Stimulated activated CD4-positive, alpha-beta T cell treated with anti-CD3 and anti-CD28 coated beads, Interleukin-2, amount 100 ng/mL, for 24 hours (primary cell): ENCODE data around the gene TIMM44.
A peak's percentile ranks its signal among the peaks of the same experiment; 100 is the strongest.
"Not testable (repeated sequence)": the region's sequence is repeated elsewhere in the genome, so short reads cannot be mapped to it uniquely, and the experiment has no call there.

Source experiments
- DNase-seq, 2 donors: peaks; one replicate each; pipeline ENCODE4 v3.0.0-alpha.2; 2020

TIMM44 gene

GRCh38 chr19:7897292-7897691, 46.2 kb downstream of the TIMM44 start:
- DNase-seq: no peak

- no peak for DNase-seq
Observed at GRCh38 chr19:7895565-7895964, 47.9 kb downstream of the TIMM44 start.

GRCh38 chr19:7894612-7895309, 48.7 kb downstream of the TIMM44 start:
- DNase-seq: no peak

- DNase-seq: not testable (repeated sequence)
Observed at GRCh38 chr19:7893362-7894101, 49.9 kb downstream of the TIMM44 start.

GRCh38 chr19:7888826-7889217, 54.6 kb downstream of the TIMM44 start:
- no peak for DNase-seq

- peak; percentile 46 to 72 for DNase-seq
Observed at GRCh38 chr19:7888145-7888825, 55.2 kb downstream of the TIMM44 start, which contains the start of gene LRRC8E. Gene LRRC8E, plus strand, starts transcription at chr19:7888510. Its CDS starts 7,094 bp downstream, at chr19:7895604.

- no peak for DNase-seq
Observed at GRCh38 chr19:7887408-7888144, 55.9 kb downstream of the TIMM44 start.

GRCh38 chr19:7885818-7886217, 57.6 kb downstream of the TIMM44 start:
- DNase-seq: no peak

GRCh38 chr19:7883796-7884570, 59.5 kb downstream of the TIMM44 start:
- DNase-seq: no peak

GRCh38 chr19:7883105-7883504, 60.4 kb downstream of the TIMM44 start:
- no peak for DNase-seq

GRCh38 chr19:7881910-7882309, 61.6 kb downstream of the TIMM44 start:
- no peak for DNase-seq

- DNase-seq: no peak
Observed at GRCh38 chr19:7879836-7880235, 63.6 kb downstream of the TIMM44 start.

GRCh38 chr19:7879111-7879807, 64.2 kb downstream of the TIMM44 start:
- no peak for DNase-seq

- DNase-seq: no peak
Observed at GRCh38 chr19:7877249-7877836, 66.1 kb downstream of the TIMM44 start.
